KOPT-K1 (cell line): ENCODE results near the gene CHRNA9.

Source experiments
- H3K27ac ChIP-seq: fragments of 200-600 bp; sonication (generic); 2 replicates; pipeline ENCODE4 v1.5.1; 2016; ENCODE audit warnings: antibody characterized with exemption, mild to moderate bottlenecking, low read depth, low read length; ENCODE audit not compliant: poor library complexity, severe bottlenecking
- H3K36me3 ChIP-seq: fragments of 200-600 bp; sonication (generic); 2 replicates; pipeline ENCODE4 v1.5.1; 2017; ENCODE audit warnings: antibody characterized with exemption, mild to moderate bottlenecking, low read length, moderate library complexity; ENCODE audit not compliant: insufficient read depth
- H3K9me3 ChIP-seq: fragments of 200-600 bp; sonication (generic); 2 replicates; pipeline ENCODE4 v1.5.1; 2017; ENCODE audit warnings: antibody characterized with exemption, low read length, mild to moderate bottlenecking; ENCODE audit not compliant: insufficient read depth, poor library complexity, severe bottlenecking

The CHRNA9 gene

DNA sequence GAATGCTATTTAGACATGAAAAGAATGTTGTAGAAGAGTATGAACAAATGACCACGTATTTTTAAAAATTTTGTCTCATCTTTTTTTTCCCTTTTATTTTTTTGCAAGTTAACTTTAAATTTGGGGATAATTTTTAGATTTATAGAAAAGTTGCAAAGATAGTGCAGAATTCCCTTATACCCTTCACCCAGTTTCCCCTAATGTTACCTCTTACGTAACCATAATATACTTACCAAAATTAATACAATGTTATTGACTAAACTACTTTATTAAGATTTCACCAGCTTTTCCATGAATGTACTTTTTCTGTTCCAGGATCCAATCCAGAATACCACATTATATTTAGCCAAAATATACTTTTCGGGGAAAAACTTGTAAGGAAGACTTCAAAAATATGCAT lies 12.3 kb downstream of the CHRNA9 start:
- no peaks in the 10 kb centered on the region for H3K36me3 ChIP-seq
- H3K9me3 ChIP-seq, result peaks cover 17% of the 10 kb centered on the region
- no peak overlapping the region for H3K27ac ChIP-seq

DNA sequence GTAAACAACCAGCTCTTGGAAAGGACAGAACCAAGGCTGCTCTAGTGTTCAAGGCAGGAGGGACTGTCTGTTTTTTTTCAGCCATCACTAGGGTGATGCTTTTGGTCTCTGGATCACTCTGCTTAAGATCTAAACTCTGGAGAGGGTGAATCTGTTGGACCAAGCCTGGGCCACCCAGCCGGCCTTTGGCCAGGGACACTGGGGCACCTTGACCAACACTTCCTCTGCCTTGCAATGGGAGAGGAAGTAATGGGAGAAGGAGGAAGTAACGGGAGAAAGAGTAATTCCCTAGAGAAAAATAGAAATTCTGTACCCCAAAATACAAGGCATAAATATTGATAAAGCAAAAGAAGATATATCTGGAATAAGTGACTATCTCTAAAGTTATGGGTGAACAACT lies 12.9 kb downstream of the CHRNA9 start:
- no peaks in the 10 kb centered on the region for H3K36me3 ChIP-seq
- no peak overlapping the region for H3K27ac ChIP-seq
- H3K9me3 ChIP-seq, result peaks cover 12% of the 10 kb centered on the region

DNA sequence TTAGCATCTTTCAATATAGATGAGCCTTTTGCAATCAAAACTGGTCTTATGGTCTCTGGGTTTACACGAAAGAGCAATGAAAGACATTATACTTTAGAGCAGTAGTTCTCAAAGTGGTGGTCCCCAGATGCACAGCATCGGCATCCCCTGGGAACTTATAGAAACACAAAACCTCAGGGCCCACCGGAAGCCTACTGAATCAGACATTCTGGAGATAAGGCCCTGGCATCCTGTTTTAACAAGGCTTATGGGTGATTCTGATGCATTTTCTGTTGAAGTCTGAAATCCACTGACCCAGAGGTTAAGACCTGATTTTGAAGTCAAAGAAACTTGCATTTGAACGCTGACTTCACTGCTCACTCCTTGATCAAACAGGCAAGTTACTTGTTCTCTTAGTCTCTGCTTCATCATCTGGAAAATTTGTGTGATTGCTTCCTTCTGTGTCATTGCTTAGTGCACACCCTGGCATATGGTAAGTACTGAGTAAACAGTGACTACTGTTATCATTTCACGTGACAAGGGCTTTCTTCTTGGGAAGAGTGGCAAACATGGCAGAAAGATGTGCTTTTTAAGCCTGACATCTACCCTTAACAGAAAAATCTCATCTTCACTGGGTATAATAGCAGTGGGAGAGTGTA lies 14.5 kb downstream of the CHRNA9 start:
- no peaks in the 10 kb centered on the region for H3K36me3 ChIP-seq
- H3K9me3 ChIP-seq, result peaks cover 4% of the 10 kb centered on the region
- H3K27ac ChIP-seq, result peak overlapping the region; percentile 76

DNA sequence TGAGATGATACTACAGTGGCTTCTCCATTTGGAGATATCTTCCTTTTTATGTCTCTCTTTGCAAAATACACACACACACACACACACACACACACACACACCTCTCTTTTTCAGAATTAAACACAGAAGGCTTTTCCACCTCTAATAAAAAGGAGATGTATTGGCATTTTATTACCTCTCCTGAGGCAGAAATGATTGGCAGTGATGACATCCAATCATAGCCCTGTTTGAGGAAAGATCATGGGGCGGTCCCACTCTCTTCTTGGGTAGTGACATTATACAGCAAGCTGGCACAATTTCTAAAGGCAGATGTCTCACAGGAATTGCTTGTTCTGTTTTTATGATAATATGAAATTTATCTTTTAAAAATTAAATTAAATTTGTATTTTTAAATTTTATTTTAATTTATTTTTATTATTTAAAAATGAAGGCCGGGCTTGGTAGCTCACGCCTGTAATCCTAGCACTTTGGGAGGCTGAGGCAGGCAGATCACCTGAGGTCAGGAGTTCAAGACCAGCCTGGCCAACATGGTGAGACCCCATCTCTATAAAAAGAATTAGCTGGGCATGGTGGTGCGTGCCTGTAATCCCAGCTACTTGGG lies 15.6 kb downstream of the CHRNA9 start:
- Histone ChIP-seq H3K36me3 (no peaks in the 10 kb centered on the region), H3K27ac (peak overlapping the region; percentile 76), H3K9me3 (peaks cover 4% of the 10 kb centered on the region)

DNA sequence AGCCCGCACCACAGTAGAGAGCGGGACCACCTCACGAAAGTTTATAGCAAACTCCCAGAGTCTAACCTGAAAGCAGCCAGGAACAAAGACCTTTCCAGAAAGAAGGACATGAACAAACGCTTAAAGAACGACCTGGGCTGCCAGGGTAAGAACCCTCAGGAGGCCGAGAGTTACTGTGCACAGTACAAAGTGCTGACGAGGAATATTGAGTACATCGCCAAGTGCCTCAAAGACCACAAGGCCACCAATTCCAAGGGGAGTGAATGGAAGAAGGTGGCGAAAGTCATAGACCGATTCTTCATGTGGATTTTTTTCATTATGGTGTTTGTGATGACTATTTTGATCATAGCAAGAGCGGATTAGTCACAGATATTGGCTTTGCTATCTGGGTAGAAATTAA lies 19.0 kb downstream of the CHRNA9 start:
- H3K36me3 ChIP-seq, result no peaks in the 10 kb centered on the region
- H3K27ac ChIP-seq, result no peak overlapping the region
- no peaks in the 10 kb centered on the region for H3K9me3 ChIP-seq

DNA sequence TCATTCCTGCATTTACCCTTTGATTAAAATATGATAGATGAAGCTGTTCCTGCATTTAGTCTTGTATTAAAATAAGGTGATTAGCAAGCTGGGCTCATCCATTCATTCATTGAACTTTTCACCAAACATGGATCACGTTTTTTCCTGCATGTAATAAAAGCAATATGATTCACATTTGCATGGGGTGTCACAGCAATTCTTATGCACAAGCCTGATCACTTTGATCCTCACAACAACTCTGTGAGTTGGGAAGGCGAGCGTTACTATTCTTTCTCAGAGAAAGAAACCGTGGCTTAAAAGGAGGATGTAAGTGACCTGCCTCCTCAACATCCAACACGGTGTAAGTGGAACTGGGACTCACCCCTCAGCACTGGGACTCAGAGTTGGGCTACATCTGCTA lies 20.0 kb downstream of the CHRNA9 start:
- no peaks in the 10 kb centered on the region for H3K9me3 ChIP-seq
- no peaks in the 10 kb centered on the region for H3K36me3 ChIP-seq
- no peak overlapping the region for H3K27ac ChIP-seq

DNA sequence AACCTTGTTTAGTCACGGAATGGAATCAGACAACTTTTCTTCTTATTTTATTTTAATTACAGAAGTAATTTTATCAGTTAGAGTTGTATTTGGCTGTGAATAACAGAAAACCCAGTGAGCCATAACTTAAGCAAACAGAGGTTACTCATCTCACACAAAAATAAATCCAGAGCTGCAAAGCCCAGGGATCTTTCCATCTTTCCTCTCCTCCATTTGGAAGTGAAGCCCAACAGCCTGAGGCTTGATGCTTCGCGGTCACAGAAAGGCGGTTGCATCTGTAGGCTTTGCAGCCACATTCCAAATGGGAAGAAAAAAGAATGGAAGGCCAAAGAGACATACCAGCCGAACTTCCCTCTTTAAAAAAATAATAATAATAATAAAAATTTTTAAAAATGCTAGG lies 22.6 kb downstream of the CHRNA9 start:
- peaks cover 7% of the 10 kb centered on the region for H3K9me3 ChIP-seq
- no peaks in the 10 kb centered on the region for H3K36me3 ChIP-seq
- no peak overlapping the region for H3K27ac ChIP-seq

DNA sequence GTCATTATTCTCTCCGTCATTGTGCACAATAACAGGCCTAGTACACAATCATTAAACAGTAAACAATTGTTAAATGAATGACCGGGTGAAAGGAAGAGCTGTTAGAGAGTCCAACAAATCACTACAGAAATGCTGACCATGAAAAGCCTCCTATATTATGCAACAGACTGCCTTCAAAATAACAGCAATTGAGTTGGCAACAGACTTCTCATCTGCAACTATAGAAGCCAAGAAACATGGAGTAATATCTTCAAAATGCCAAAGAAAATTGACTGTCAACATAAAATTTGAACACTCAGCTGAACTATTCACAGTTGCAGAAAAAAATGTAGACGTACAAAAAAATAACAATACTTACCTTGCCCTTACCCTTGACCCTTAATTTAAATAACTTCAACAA lies 26.2 kb downstream of the CHRNA9 start:
- H3K27ac ChIP-seq, result no peak overlapping the region
- H3K36me3 ChIP-seq, result no peaks in the 10 kb centered on the region
- peaks cover 7% of the 10 kb centered on the region for H3K9me3 ChIP-seq

DNA sequence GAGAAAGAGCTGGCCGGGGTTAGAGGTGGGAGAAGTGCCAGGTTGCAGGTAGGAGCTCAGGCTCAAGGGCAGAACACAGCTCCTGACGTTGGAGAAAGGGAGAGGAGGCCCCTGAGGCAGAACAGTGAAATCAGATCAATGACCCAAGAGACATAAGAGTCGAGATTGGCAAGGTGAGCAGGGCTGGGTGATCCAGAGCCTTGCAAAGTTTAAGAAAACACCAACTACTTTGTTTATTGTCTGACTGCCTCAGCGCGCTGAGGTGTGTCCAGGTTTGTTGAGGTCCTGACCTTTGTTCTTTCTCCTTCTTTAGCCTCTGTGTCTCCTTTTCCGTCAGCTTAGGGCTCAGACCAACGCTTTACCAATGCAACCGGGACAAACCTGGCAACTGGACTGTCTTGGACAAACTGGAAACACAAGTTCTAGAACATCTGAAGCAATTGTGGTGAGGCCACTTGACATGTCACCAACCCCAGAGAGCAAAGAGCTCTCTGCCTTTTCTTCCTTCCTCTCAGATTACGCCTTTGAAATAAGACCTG lies 28.3 kb downstream of the CHRNA9 start:
- Histone ChIP-seq H3K27ac (no peak overlapping the region), H3K9me3 (peaks cover 7% of the 10 kb centered on the region), H3K36me3 (no peaks in the 10 kb centered on the region)

DNA sequence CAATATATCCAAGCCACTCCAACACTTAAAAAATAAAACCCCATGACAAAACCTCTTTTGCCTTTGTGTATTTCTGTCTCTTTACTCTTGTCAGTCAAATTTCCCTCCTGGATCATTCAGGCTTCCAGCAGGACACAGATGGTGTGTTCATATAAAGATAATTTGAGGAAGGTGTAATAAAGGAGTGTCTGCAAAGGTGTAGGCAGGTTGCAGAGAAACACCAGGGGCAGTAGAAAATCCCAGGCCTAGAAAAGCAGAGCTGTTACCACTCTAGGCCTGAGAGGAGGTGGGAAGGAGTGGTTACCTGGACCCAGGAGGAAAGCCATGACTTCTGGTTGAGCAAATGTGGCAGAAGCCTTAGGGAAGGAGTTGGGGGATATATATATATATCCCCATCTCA lies 28.8 kb downstream of the CHRNA9 start:
- Histone ChIP-seq H3K27ac (no peak overlapping the region), H3K9me3 (peaks cover 7% of the 10 kb centered on the region), H3K36me3 (no peaks in the 10 kb centered on the region)

DNA sequence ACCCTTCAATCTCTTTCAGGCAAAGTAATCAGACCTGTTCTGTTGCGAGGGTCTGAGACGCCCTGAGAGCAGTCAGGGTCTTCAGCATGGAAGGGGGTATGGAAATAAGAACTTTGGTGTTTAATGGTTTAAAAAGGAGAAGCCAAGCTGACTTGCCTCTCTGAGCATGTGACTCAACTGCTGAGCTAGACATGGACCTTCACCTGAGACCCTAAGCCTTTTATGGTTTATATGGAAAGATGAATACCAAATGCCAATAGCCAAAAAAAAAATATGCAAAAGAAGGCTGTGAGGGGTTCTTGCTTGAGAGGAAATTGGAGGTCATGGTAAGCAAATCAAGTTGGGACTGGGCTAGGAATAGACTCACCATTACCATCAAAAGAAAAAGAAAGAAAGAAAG lies 30.6 kb downstream of the CHRNA9 start:
- no peaks in the 10 kb centered on the region for H3K36me3 ChIP-seq
- no peak overlapping the region for H3K27ac ChIP-seq
- peaks cover 7% of the 10 kb centered on the region for H3K9me3 ChIP-seq

DNA sequence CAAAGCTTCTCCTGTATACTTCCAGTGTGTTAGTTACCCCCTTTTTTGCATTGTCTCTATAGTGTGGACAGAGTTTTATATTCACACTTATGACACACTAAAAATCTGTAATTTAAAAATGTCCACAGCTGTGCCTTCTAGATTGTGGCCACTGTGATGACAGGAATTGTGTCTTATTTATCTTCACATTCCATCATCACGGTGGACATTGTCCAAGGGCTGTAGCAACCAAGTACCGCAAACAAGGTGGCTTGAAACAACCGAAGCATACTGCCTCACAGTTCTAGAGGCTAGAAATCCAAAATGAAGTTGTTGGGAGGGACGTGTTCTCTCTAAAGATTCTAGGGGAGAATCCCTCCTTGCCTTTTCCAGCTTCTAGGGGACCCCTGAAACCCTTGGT lies 32.3 kb downstream of the CHRNA9 start:
- H3K9me3 ChIP-seq, result no peaks in the 10 kb centered on the region
- H3K27ac ChIP-seq, result no peak overlapping the region
- H3K36me3 ChIP-seq, result no peaks in the 10 kb centered on the region

DNA sequence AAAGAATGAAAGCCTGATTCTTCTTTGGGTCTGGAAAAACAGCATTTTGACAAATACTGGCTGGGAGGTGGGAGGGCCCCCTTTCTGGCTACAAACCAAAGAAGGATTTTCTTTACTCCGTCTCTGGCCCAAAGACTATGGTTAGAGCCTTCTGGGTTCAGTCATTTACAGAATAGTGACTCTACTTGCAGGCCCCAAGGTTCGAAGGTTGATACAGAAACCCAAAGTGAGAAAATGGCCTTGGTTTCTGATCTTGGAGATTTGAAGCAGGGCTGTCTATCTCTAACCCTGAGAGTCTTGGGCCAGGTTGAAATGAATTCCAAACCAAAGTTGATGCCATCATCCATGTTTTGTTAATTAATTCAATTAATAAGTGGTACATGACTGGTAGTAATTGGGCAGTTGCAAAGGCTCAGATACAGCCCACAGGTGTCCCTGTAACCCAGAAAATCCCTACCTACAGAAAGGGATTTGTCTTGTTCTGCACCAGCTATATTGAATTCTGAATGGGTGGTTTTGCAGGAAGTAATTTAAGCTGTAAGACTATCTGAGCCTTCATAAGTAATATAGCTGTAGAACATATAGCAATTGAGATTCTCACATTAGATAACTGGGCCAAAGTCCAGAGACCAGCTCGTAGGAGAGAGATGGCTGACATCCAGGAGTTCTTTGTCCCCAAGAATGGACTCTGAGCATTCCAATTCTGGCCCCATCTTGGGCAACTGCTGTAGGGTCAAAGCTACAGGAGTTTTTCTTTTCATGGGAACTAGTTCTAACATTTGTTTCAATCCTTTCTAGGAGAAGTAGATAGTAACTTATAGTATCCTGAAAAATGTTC lies 34.5 kb downstream of the CHRNA9 start:
- H3K27ac ChIP-seq, result no peak overlapping the region
- no peaks in the 10 kb centered on the region for H3K9me3 ChIP-seq
- H3K36me3 ChIP-seq, result no peaks in the 10 kb centered on the region

DNA sequence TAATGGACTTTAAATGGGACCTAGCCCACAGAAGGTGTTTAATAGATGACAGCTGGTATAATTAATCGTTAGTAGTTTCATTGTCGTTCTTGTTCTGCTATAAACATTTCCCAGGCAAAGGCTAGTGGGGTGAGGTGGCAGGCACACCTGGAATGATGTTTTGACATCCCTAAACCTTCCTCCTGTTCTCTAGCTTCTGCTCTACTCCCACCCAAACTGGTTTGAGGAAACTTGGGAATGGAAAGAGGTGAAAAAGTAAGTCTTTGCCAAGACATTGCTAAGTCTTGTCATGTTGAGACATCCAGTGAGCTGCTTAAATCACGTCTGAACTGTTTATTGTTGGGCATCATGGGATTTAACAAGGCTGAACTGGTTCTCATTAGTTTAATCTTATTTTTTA lies 37.5 kb downstream of the CHRNA9 start:
- H3K27ac ChIP-seq, result no peak overlapping the region

DNA sequence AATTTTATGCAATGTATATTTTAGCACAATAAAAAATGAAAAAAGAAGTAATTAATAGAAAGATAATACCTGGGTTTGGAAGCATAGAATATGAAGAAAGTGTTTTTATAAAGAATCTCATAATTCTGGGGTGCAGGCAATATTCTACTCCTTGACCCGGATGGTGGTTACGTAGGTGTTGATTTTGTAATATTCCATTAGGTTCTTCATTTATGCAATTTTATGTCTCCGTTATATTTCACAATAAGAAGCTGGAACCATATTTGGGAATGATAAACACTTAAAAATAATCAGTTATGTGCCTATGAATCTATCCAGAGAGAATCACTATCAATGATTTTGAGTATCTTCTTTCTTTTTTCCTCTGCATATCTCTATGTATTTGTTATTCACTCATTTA lies 38.5 kb downstream of the CHRNA9 start:
- H3K9me3 ChIP-seq, result no peaks in the 10 kb centered on the region
- no peaks in the 10 kb centered on the region for H3K36me3 ChIP-seq
- H3K27ac ChIP-seq, result no peak overlapping the region

More for the DNA sequence above, 37.5 kb downstream of the CHRNA9 start:
- no peaks in the 10 kb centered on the region for H3K9me3 ChIP-seq
- no peaks in the 10 kb centered on the region for H3K36me3 ChIP-seq
